HCT116 (cell line): Measurements from ENCODE around the gene MRPL58. TPM values are rescaled to one million over a fixed set of nuclear protein-coding genes. Genes with fewer than 3 reads are reported as not detected.

Experiments used
- ATAC-seq: fragments of 200-7000 bp; cut with Tn5 transposase; 2 replicates; pipeline ENCODE4 v1.9.1; 2020; ENCODE audit warnings: mild to moderate bottlenecking, moderate library complexity
- BruUV-seq: library from RNA; stranded (reverse); fragments of 400-500 nt; replicated peaks from 2 replicates; lab custom pipeline; 2021; lab: Mats Ljungman, UMichigan
- CTCF ChIA-PET: fragments of 300-600 bp; sonication (Branson Sonifier 250); formaldehyde crosslinking; loops from one replicate; lab custom pipeline; 2021; ENCODE audit warnings: antibody characterized with exemption; lab: Charles Lee
- POLR2A ChIA-PET: fragments of 300-600, 350-600 bp; sonication (Branson Sonifier 250); formaldehyde crosslinking; loops from one replicate; lab custom pipeline; 2021; ENCODE audit warnings: antibody characterized with exemption; lab: Charles Lee
- RAD21 ChIA-PET, 2 experiments: fragments of 300-600 bp; sonication (Branson Sonifier 250); formaldehyde crosslinking; loops; one replicate each; lab custom pipeline; 2023; ENCODE audit warnings: low total read pairs in 2 of 2; ENCODE audit not compliant: uncharacterized antibody in 2 of 2, unreplicated experiment in 2 of 2, low non-redundant PET in 1 of 2; lab: Charles Lee
- DNase-seq: peaks from one replicate; pipeline ENCODE4 v3.0.0-alpha.2; 2010; ENCODE audit warnings: low read depth, low spot score
- H2AFZ ChIP-seq: fragments of 200-600 bp; shearing (Covaris generic), sonication (generic); 2 replicates; pipeline ENCODE4 v1.6.1; 2017; ENCODE audit warnings: low read depth, mixed run types, mixed read lengths, antibody characterized with exemption, low read length; ENCODE audit not compliant: poor library complexity, severe bottlenecking
- H3K27ac ChIP-seq: 2 replicates; pipeline ENCODE4 v1.5.1; 2012; ENCODE audit warnings: low read depth, low read length
- H3K27me3 ChIP-seq: fragments of 200-600 bp; sonication (generic); 2 replicates; pipeline ENCODE4 v1.6.1; 2016; ENCODE audit warnings: mixed run types, low read length, mixed read lengths; ENCODE audit not compliant: insufficient read depth
- H3K36me3 ChIP-seq, 2 experiments: fragments of 200-500 bp in 1 of 2; fragments of 200-600 bp in 1 of 2; sonication (Bioruptor generic) in 1 of 2; sonication (generic) in 1 of 2; 2 replicates each; pipeline versions ENCODE4 v1.5.1 to v1.6.1; 2014 to 2016; ENCODE audit warnings: low read length in 2 of 2, inconsistent platforms in 1 of 2, mixed read lengths in 1 of 2, mixed run types in 1 of 2; ENCODE audit not compliant: insufficient read depth in 2 of 2, control insufficient read depth in 1 of 2
- H3K4me1 ChIP-seq, 2 experiments: fragments of 200-600 bp in 1 of 2; sonication (generic) in 1 of 2; 2 replicates each; pipeline versions ENCODE4 v1.5.1 to v1.6.1; 2012 to 2017; ENCODE audit warnings: low read length in 2 of 2, inconsistent platforms in 1 of 2, mild to moderate bottlenecking in 1 of 2, mixed read lengths in 1 of 2, mixed run types in 1 of 2, moderate library complexity in 1 of 2; ENCODE audit not compliant: insufficient read depth in 2 of 2, control insufficient read depth in 1 of 2
- H3K4me2 ChIP-seq: fragments of 200-600 bp; sonication (generic); 2 replicates; pipeline ENCODE4 v1.6.1; 2017; ENCODE audit warnings: mixed run types, low read length, mixed read lengths
- H3K4me3 ChIP-seq, 2 experiments: fragments of 200-600 bp in 1 of 2; sonication (generic) in 1 of 2; replicated peaks in 1 of 2; 2 replicates each; pipeline ENCODE4 v1.5.1; 2011 to 2016; ENCODE audit warnings: low read length in 2 of 2, control low read depth in 1 of 2, low read depth in 1 of 2, mild to moderate bottlenecking in 1 of 2, mixed read lengths in 1 of 2, mixed run types in 1 of 2
- H3K79me2 ChIP-seq: fragments of 200-600 bp; sonication (generic); 2 replicates; pipeline ENCODE4 v1.6.1; 2017; ENCODE audit warnings: mild to moderate bottlenecking, mixed run types, low read length, moderate library complexity, mixed read lengths; ENCODE audit not compliant: insufficient read depth
- H3K9ac ChIP-seq: fragments of 200-600 bp; sonication (generic); 2 replicates; pipeline ENCODE4 v1.6.1; 2016; ENCODE audit warnings: low read length, mixed read lengths
- H3K9me2 ChIP-seq: fragments of 200-600 bp; sonication (generic), shearing (Covaris generic); 2 replicates; pipeline ENCODE4 v1.6.1; 2017; ENCODE audit warnings: mixed run types, mild to moderate bottlenecking, moderate library complexity; ENCODE audit not compliant: insufficient read depth
- H3K9me3 ChIP-seq, 2 experiments: fragments of 200-500 bp in 1 of 2; fragments of 200-600 bp in 1 of 2; sonication (Bioruptor generic) in 1 of 2; sonication (generic) in 1 of 2; 2 replicates each; pipeline ENCODE4 v1.6.1; 2014 to 2017; ENCODE audit warnings: low read length in 2 of 2, mixed read lengths in 2 of 2, inconsistent platforms in 1 of 2, low read depth in 1 of 2, mild to moderate bottlenecking in 1 of 2, mixed run types in 1 of 2, moderate library complexity in 1 of 2; ENCODE audit not compliant: control insufficient read depth in 1 of 2, insufficient read depth in 1 of 2
- H4K20me1 ChIP-seq: fragments of 200-600 bp; sonication (generic), shearing (Covaris generic); 2 replicates; pipeline ENCODE4 v1.6.1; 2017; ENCODE audit warnings: mixed run types, mild to moderate bottlenecking, moderate library complexity; ENCODE audit not compliant: insufficient read depth
- CTCF ChIP-seq, 3 experiments: fragments of 200-600 bp in 1 of 3; sonication (generic) in 1 of 3; IDR thresholded peaks in 2 of 3; conservative IDR thresholded peaks in 1 of 3; 2 replicates each; pipeline ENCODE4 v1.5.1; 2012 to 2017; ENCODE audit warnings: low read depth in 2 of 3, low read length in 2 of 3, antibody characterized with exemption in 1 of 3, borderline replicate concordance in 1 of 3, control low read depth in 1 of 3, mild to moderate bottlenecking in 1 of 3, mixed read lengths in 1 of 3, mixed run types in 1 of 3, moderate library complexity in 1 of 3; ENCODE audit not compliant: insufficient read depth in 1 of 3
- RAD21 ChIP-seq: IDR thresholded peaks from 2 replicates; pipeline ENCODE4 v1.6.1; 2012; ENCODE audit warnings: low read depth, mild to moderate bottlenecking
- ZNF274 ChIP-seq: fragments of 200-500 bp; sonication (Bioruptor generic); IDR thresholded peaks from 2 replicates; pipeline ENCODE4 v1.6.1; 2014; ENCODE audit warnings: mild to moderate bottlenecking, low read depth, low read length, inconsistent platforms
- intact Hi-C: fragments of 100-400 bp; cut with micrococcal nuclease; formaldehyde crosslinking; loops from 2 replicates; pipeline ENCODE4 v1.10.0; 2022
- total RNA-seq: library from RNA; stranded (reverse); gene quantifications from one replicate; pipeline ENCODE4 v1.2.1, GENCODE V29; 2021; ENCODE audit not compliant: unreplicated experiment

The MRPL58 gene
- total RNA-seq, 1 experiment from 2014 or later, result 80.5 TPM

- ChIA-PET POLR2A (interaction anchor here (1.0 to 3.2 kb wide), 6 partner anchors 12 to 195 kb away, joined by 3 to 15 read pairs (median 6); partner anchors contain the start of gene CDR2L), RAD21 (no interaction called here), CTCF (interaction anchor here (1.1 to 3.8 kb wide), 5 partner anchors 23 to 53 kb away, joined by 3 to 35 read pairs (median 11); partner anchors contain the start of gene CDR2L)
- Histone ChIP-seq H3K9me3 (no peaks in the 10 kb centered on the region), H3K79me2 (peaks cover 28% of the 10 kb centered on the region), H3K4me1 (peaks cover 11 to 19% of the 10 kb centered on the region in 2 experiments), H3K9me2 (no peaks in the 10 kb centered on the region), H3K4me2 (no peak overlapping the region), H3K9ac (no peak overlapping the region), H3K36me3 (no peaks in the 10 kb centered on the region), H3K27ac (no peak overlapping the region), H4K20me1 (no peaks in the 10 kb centered on the region), H3K4me3 (no peak overlapping the region), H3K27me3 (no peaks in the 10 kb centered on the region), H2AFZ (no peak overlapping the region)
- BruUV-seq, result no TSS peak
- TF ChIP-seq CTCF (IDR thresholded peaks at IDR 0.05 in 2 of 3, conservative IDR thresholded peaks at IDR 0.05 in 1 of 3; ENCODE audit: borderline replicate concordance in 1 of 3, insufficient read depth in 1 of 3, low read depth in 2 of 3, low read length in 2 of 3), result 0 out of 6 replicates have a peak, but pooled peaks of 1 of the 3 experiments have one; percentile 27
- peak; percentile 37 for TF ChIP-seq RAD21
- TF ChIP-seq ZNF274, result no peak
- DNase-seq (no peak), ATAC-seq (no peak)
- intact Hi-C loops, result no loop called here
Observed at GRCh38 chr17:75010683-75011400, 1.6 kb upstream of the MRPL58 start.
